Tibial nerve (tissue), 3 donors: Measurements from ENCODE around the gene DISC1.
"Not testable (repeated sequence)": the region's sequence is repeated elsewhere in the genome, so short reads cannot be mapped to it uniquely, and the experiment has no call there.

Experiments
- CTCF ChIP-seq, 5 experiments: fragments of 200-600 bp in 3 of 5; fragments of 450-650 bp in 2 of 5; sonication (generic) in 3 of 5; IDR thresholded peaks; one replicate each; pipeline ENCODE4 v1.5.1; 2016 to 2019; ENCODE audit warnings: antibody characterized with exemption in 5 of 5, mild to moderate bottlenecking in 3 of 5, moderate library complexity in 2 of 5
- POLR2A ChIP-seq, 2 donors: fragments of 450-650 bp; IDR thresholded peaks; one replicate each; pipeline ENCODE4 v1.6.1; 2017; ENCODE audit warnings: antibody characterized with exemption in 2 of 2, mild to moderate bottlenecking in 2 of 2, moderate library complexity in 2 of 2

GRCh38 chr1:231669864-231670621 is 43.5 kb downstream of the DISC1 start:
- not testable (repeated sequence) for TF ChIP-seq CTCF, POLR2A (IDR thresholded peaks at IDR 0.05)
